Subcutaneous adipose tissue (tissue), 4 donors: ENCODE results near the gene PPFIA4. TPM values are rescaled to one million over a fixed set of nuclear protein-coding genes. Genes with fewer than 3 reads are reported as not detected.

Experiments used
- total RNA-seq, 4 donors: library from RNA; depleted of rRNA; stranded (reverse); fragments of >200 nt; gene quantifications; one replicate each; pipeline ENCODE4 v1.1.0, GENCODE V29; 2016
- TF ChIP-seq, protein P1 (sequence below): fragments of 450-650 bp; IDR thresholded peaks from one replicate; pipeline ENCODE4 v1.5.1; 2016; ENCODE audit warnings: low read depth, mild to moderate bottlenecking, control low read depth, antibody characterized with exemption, moderate library complexity

PPFIA4 gene
- total RNA-seq, 4 donors from 2014 or later = 0.16 to 0.19 (median 0.17) TPM; not detected in 1

DNA sequence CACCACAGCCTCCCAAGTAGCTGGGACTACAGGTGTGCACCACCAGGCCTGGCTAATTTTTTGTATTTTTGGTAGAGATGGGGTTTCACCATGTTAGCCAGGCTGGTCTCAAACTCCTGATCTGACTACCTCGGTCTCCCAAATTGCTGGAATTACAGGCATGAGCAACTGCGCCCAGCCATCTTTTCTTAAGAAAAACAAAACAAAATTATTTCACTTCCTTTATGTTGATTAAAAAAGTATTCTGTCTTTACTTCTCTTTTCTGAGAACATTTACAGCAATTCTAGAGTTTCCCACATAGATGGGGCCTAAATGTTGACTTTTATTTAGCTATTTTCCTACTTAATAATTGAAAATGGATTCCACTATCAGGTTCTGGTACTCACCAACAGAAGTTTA is 36.4 kb upstream of the PPFIA4 start:
- TF ChIP-seq, protein P1, sequence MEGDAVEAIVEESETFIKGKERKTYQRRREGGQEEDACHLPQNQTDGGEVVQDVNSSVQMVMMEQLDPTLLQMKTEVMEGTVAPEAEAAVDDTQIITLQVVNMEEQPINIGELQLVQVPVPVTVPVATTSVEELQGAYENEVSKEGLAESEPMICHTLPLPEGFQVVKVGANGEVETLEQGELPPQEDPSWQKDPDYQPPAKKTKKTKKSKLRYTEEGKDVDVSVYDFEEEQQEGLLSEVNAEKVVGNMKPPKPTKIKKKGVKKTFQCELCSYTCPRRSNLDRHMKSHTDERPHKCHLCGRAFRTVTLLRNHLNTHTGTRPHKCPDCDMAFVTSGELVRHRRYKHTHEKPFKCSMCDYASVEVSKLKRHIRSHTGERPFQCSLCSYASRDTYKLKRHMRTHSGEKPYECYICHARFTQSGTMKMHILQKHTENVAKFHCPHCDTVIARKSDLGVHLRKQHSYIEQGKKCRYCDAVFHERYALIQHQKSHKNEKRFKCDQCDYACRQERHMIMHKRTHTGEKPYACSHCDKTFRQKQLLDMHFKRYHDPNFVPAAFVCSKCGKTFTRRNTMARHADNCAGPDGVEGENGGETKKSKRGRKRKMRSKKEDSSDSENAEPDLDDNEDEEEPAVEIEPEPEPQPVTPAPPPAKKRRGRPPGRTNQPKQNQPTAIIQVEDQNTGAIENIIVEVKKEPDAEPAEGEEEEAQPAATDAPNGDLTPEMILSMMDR = no peak

- TF ChIP-seq, protein P1 = no peak
Observed at GRCh38 chr1:202991112-202991511, 35.2 kb upstream of the PPFIA4 start.

DNA sequence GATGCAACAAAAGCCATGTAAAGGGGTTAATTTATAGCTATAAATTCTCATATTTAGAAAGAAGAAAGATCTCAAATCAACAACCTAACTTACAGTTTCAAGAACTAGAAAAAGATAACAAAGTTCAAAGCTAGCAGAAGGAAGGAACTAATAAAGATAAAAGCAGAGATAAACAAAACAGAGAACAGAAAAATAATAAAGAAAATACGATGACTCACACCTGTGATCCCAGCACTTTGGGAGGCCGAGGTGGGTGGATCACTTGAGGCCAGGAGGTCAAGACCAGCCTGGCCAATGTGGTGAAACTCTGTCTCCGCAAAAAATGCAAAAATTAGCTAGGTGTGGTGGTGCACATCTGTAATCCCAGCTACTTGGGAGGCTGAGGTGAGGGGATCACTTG is 31.5 kb upstream of the PPFIA4 start:
- TF ChIP-seq, protein P1 = no peak

DNA sequence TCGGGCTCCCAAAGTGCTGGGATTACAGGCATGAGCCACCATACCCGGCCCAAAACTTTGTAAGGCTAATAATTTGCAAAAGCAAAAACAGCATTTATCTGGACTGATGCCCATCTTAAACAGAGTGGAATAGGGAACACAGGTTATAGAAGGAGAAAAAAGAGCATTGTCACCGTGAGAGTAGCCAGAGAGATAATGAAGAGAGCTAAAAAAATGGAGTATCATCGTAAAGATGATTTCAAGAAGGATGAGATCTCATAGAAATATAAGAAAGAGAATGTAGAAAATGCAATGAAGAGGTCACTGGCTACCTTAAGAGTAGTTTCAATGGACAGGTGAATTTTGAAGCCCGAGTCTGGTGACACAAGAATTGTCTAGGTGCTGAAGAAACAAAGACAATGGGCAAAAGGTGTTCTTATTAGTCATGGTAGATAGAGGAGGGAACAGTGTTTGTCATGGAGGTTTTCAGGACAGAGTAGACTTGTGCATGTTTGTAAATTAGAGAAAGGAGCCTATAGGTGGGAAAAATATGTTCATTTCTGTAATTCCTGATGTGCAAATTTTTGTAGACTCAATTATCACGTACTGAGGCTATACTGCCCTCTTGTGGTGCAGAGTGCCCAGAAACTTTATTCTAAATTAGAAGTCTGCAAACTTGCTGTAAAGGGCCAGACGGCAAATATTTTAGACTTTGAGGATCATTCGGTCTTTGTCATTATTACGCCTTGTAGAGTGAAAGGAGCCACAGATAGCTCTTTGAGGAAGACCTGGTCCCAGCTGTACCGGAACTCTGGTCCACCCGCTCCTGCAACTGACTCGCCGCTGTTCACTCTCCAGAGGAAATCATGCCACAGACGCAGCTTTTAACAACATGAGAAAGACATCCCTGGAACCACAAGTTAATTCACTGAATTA is 27.2 kb upstream of the PPFIA4 start:
- TF ChIP-seq, protein P1 = no peak

GRCh38 chr1:203000217-203000944 is 25.9 kb upstream of the PPFIA4 start:
- TF ChIP-seq, protein P1 = no peak

DNA sequence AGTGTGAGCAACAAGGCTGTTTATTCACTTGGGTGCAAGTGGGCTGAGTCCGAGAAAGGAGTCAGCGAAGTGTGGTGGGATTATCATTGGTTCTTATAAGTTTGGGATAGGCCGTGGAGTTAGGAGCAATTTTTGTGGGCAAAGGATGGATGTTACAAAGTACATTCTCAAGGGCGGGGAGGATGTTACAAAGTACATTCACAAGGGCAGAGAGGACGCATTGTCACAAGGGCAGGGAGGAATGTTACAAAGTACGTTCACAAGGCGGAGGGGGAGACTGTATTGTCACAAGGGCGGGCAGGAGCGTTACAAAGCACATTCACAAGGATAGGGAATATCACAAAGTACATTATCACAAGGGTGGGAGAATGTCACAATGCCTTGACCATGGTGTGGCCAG is 24.3 kb upstream of the PPFIA4 start:
- TF ChIP-seq, protein P1 = no peak

DNA sequence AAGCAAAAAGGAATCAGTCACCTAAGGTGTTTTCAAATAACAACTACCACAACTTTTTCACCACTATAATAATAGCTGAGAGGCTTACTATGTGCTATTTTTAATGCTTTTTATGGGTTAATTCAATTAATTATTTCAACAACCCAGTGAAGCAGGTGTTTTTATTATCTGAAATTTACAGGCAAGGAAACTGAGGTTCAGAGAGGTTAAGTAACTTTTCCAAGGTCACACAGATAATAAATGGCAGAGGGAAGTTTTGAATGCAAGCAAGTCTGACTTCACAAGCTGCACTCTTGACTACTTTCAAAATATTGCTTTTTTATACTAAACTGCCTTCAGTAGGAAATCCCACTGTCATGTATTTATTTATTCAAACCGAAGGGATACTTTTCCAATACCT is 23.3 kb upstream of the PPFIA4 start:
- TF ChIP-seq, protein P1 = no peak
